ENCODE data around the gene PARVA.

Gene PARVA

DNA sequence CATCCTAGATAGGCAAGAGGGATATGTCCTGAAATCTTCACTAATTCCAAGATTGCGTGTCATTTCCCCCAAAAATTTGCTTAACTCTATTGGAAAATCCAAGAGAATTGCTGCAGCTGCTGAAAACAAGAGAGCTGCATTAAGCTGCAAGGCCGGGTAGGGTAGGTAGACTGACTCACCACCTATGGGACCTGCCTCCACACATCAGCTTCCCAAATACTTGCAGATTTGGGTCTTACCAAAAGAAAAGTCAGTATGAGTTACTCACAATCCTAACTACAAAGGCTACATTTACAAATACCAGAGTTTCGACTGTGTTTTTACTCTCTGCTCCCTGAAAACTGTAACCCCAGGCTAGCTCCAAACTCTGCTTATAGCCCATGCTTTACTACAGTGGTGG lies 154.3 kb downstream of the PARVA start:
- no peak for TF ChIP-seq FOXP2 (optimal IDR thresholded peaks at IDR 0.05; ENCODE audit: borderline replicate concordance, extremely low read depth, extremely low read length, insufficient read depth)

DNA sequence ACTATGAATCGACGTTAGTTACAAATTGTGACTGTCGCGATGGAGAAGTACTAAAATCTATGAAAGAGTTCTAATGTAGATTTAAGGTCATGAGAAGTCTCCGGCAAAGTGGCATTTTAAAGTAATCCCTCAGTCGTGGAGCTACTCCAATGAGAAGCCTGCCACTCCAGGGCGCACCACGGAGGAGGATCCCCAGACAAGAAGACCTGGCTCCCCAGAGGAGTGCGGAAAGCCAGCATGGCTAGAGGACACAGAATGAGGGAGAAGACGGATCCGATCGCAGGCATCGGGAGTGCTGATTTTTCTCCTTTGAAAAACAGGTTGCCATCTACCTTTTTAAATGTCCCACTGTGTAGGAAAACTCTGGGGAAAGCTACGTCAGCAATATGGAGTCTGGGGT lies 155.2 kb downstream of the PARVA start:
- TF ChIP-seq TAF1 (IDR thresholded peaks at IDR 0.05; ENCODE audit: borderline replicate concordance, insufficient read depth, low read length) (no peak), FOXP2 (optimal IDR thresholded peaks at IDR 0.05; ENCODE audit: borderline replicate concordance, extremely low read depth, extremely low read length, insufficient read depth) (no peak), SIN3A (IDR thresholded peaks at IDR 0.05; ENCODE audit: borderline replicate concordance, insufficient read depth, low read length) (no peak), POLR2AphosphoS5 (IDR thresholded peaks at IDR 0.05; ENCODE audit: low read depth, low read length) (no peak)
- TF ChIP-seq, protein P1, sequence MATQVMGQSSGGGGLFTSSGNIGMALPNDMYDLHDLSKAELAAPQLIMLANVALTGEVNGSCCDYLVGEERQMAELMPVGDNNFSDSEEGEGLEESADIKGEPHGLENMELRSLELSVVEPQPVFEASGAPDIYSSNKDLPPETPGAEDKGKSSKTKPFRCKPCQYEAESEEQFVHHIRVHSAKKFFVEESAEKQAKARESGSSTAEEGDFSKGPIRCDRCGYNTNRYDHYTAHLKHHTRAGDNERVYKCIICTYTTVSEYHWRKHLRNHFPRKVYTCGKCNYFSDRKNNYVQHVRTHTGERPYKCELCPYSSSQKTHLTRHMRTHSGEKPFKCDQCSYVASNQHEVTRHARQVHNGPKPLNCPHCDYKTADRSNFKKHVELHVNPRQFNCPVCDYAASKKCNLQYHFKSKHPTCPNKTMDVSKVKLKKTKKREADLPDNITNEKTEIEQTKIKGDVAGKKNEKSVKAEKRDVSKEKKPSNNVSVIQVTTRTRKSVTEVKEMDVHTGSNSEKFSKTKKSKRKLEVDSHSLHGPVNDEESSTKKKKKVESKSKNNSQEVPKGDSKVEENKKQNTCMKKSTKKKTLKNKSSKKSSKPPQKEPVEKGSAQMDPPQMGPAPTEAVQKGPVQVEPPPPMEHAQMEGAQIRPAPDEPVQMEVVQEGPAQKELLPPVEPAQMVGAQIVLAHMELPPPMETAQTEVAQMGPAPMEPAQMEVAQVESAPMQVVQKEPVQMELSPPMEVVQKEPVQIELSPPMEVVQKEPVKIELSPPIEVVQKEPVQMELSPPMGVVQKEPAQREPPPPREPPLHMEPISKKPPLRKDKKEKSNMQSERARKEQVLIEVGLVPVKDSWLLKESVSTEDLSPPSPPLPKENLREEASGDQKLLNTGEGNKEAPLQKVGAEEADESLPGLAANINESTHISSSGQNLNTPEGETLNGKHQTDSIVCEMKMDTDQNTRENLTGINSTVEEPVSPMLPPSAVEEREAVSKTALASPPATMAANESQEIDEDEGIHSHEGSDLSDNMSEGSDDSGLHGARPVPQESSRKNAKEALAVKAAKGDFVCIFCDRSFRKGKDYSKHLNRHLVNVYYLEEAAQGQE (IDR thresholded peaks at IDR 0.05; ENCODE audit: insufficient read depth in 1 of 2, low read depth in 2 of 2, low read length in 2 of 2), result no peak

DNA sequence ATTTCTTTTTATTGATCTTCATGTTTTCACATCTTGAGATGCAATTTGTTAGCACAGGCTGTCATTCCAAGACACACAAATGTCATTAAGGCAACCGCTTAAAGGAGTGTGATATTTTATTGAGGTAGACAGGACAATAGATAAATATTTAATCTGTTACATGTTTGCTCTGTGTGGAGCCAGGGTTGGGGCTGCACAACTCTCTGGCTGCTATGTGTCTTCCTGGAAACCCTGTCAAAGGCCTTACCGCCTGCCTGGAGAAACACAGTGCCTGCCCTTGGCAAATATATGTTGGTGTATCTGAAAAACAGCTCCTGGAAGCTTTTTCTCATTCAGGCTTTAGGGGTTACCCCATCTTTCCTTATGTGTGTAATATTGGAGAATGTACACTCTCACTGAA lies 157.2 kb downstream of the PARVA start:
- TF ChIP-seq SIN3A (IDR thresholded peaks at IDR 0.05; ENCODE audit: borderline replicate concordance, insufficient read depth, low read length), result no peak
- TF ChIP-seq POLR2AphosphoS5 (IDR thresholded peaks at IDR 0.05; ENCODE audit: low read depth, low read length), result no peak
- TF ChIP-seq FOXP2 (optimal IDR thresholded peaks at IDR 0.05; ENCODE audit: borderline replicate concordance, extremely low read depth, extremely low read length, insufficient read depth), result no peak
- no peak for TF ChIP-seq TAF1 (IDR thresholded peaks at IDR 0.05; ENCODE audit: borderline replicate concordance, insufficient read depth, low read length)

DNA sequence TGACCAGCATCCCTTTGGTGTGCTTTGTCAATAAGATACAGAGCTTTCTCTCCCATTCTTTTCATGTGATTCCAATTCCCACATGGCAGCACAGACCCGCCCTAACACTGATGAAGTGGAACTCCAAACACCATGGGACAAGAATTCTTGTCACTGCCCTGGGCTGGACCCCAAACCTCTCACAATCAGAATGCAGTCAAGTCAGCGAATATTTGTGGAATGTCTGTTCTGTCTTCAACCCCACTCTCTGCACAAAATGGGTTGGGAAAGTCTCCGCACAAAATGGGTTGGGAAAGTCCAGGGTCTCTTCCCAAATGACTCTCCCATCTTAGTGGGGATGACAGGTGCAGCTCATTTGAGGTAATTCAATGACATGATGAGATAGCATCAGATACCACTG lies 157.9 kb downstream of the PARVA start:
- TF ChIP-seq POLR2AphosphoS5 (IDR thresholded peaks at IDR 0.05; ENCODE audit: low read depth, low read length) (no peak), FOXP2 (optimal IDR thresholded peaks at IDR 0.05; ENCODE audit: borderline replicate concordance, extremely low read depth, extremely low read length, insufficient read depth) (no peak), TAF1 (IDR thresholded peaks at IDR 0.05; ENCODE audit: borderline replicate concordance, insufficient read depth, low read length) (no peak), SIN3A (IDR thresholded peaks at IDR 0.05; ENCODE audit: borderline replicate concordance, insufficient read depth, low read length) (no peak)
- TF ChIP-seq, protein P1 (IDR thresholded peaks at IDR 0.05; ENCODE audit: insufficient read depth in 1 of 2, low read depth in 2 of 2, low read length in 2 of 2), result no peak

DNA sequence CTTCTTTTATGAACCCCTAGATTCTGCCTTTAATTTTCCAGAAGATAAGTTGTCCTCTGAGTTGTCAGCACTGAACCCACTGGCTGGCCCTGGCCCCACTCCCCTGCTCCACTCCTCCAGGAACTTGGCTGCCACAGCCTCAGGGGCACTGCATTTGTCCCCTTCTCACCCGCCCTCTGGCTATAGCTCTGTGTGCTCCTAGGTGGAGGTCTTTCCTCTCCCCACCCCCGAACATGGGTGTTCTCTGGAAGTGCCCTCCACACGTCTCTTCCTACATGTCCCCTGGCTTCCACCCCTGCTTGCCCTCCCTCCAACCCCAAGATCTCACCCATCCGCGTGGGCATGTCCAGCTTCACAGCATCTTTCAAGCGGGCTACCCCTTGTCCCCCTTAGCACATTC lies 159.2 kb downstream of the PARVA start:
- TF ChIP-seq SIN3A (IDR thresholded peaks at IDR 0.05; ENCODE audit: borderline replicate concordance, insufficient read depth, low read length) (no peak), TAF1 (IDR thresholded peaks at IDR 0.05; ENCODE audit: borderline replicate concordance, insufficient read depth, low read length) (no peak), FOXP2 (optimal IDR thresholded peaks at IDR 0.05; ENCODE audit: borderline replicate concordance, extremely low read depth, extremely low read length, insufficient read depth) (no peak), POLR2AphosphoS5 (IDR thresholded peaks at IDR 0.05; ENCODE audit: low read depth, low read length) (no peak)
- TF ChIP-seq, protein P1 (IDR thresholded peaks at IDR 0.05; ENCODE audit: insufficient read depth in 1 of 2, low read depth in 2 of 2, low read length in 2 of 2), result no peak

DNA sequence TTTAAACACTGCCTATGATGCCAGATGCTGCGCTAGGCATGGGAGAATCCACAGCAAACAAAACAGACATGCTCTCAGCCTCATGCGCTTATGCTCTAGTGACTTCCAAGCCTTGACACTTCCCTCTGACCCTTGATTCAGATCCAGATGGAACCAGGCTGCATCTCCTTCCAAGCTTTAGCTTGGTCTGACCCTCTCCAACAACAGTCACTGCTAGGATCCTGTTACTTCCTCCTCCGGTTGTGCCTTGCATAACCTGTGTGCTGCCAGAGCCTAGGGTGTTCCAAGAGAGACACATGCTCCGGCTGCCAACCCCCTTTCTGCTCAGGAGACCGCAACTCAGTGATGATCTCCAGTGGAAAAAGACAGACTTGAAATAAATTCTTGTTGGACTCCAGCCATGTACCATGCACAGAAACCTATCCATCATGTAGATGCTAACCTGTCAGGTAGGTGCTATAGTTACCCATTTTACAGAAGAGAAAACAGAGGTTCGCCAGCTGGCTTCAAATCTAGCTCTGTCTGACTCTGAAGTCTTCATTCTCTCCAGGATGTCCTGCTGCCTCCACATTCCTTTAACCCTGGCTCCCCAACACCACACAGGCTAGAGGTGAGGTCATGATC lies 160.5 kb downstream of the PARVA start:
- no peak for TF ChIP-seq TAF1 (IDR thresholded peaks at IDR 0.05; ENCODE audit: borderline replicate concordance, insufficient read depth, low read length)
- TF ChIP-seq POLR2AphosphoS5 (IDR thresholded peaks at IDR 0.05; ENCODE audit: low read depth, low read length), result no peak
- no peak for TF ChIP-seq FOXP2 (optimal IDR thresholded peaks at IDR 0.05; ENCODE audit: borderline replicate concordance, extremely low read depth, extremely low read length, insufficient read depth)
- no peak for TF ChIP-seq SIN3A (IDR thresholded peaks at IDR 0.05; ENCODE audit: borderline replicate concordance, insufficient read depth, low read length)
- TF ChIP-seq, protein P1 (IDR thresholded peaks at IDR 0.05; ENCODE audit: insufficient read depth in 1 of 2, low read depth in 2 of 2, low read length in 2 of 2), result no peak
